ENCODE data around the gene MTUS2.

GRCh38 chr13:29458419-29458818 is 638.3 kb downstream of the MTUS2 start:
- TF ChIP-seq YY1 (IDR thresholded peaks at IDR 0.05; ENCODE audit: borderline replicate concordance in 1 of 3, control insufficient read depth in 1 of 3, extremely low read depth in 1 of 3, insufficient read depth in 3 of 3, insufficient read length in 1 of 3, insufficient replicate concordance in 2 of 3, low read depth in 1 of 3, low read length in 2 of 3) (no peak), FOXJ3 (CRISPR knock-in tag; IDR thresholded peaks at IDR 0.05) (no peak), SMAD4 (CRISPR knock-in tag; conservative IDR thresholded peaks at IDR 0.05) (no peak)

All from K562 (cell line).